H1 (cell line): Measurements from ENCODE around the gene NRIP3. TPM values are rescaled to one million over a fixed set of nuclear protein-coding genes. Genes with fewer than 3 reads are reported as not detected.

Experiments
- CTCF ChIA-PET: fragments of 300-600 bp; sonication (Branson Sonifier 250); formaldehyde crosslinking; loops from one replicate; lab custom pipeline; 2021; ENCODE audit not compliant: partially characterized antibody; lab: Charles Lee
- POLR2A ChIA-PET: fragments of 300-600 bp; sonication (Branson Sonifier 250); formaldehyde crosslinking; loops from one replicate; lab custom pipeline; 2021; ENCODE audit warnings: inconsistent platforms; ENCODE audit not compliant: partially characterized antibody; lab: Charles Lee
- DNase-seq, 2 experiments: peaks; one replicate each; pipeline versions ENCODE4 v3.0.0 to v3.0.0-alpha.2; 2010 to 2022; ENCODE audit warnings: low spot score in 2 of 2, low read depth in 1 of 2, mixed read lengths in 1 of 2
- FAIRE-seq: peaks from 2 replicates; lab custom pipeline; 2011; peaks lifted over from hg19 to GRCh38; lab: Jason Lieb, UNC
- H2AFZ ChIP-seq: 2 replicates; pipeline ENCODE4 v1.8.1; 2012; ENCODE audit warnings: low read length, inconsistent platforms
- H2AK5ac ChIP-seq: 2 replicates; pipeline ENCODE4 v1.6.1; 2013; ENCODE audit warnings: low read depth, low read length
- H2BK120ac ChIP-seq: replicated peaks from 2 replicates; pipeline ENCODE3; 2013; ENCODE audit warnings: low read depth, low read length, inconsistent platforms
- H2BK12ac ChIP-seq: 2 replicates; pipeline ENCODE4 v1.6.1; 2013; ENCODE audit warnings: low read depth, low read length
- H2BK15ac ChIP-seq: 2 replicates; pipeline ENCODE4 v1.6.1; 2013; ENCODE audit warnings: low read length
- H2BK20ac ChIP-seq: 2 replicates; pipeline ENCODE4 v1.6.1; 2013; ENCODE audit warnings: low read length
- H2BK5ac ChIP-seq: 2 replicates; pipeline ENCODE4 v1.6.1; 2013; ENCODE audit warnings: low read depth, low read length
- H3K14ac ChIP-seq: 2 replicates; pipeline ENCODE4 v1.6.1; 2013; ENCODE audit warnings: inconsistent platforms; ENCODE audit not compliant: insufficient read length
- H3K18ac ChIP-seq: 2 replicates; pipeline ENCODE4 v1.6.1; 2013; ENCODE audit warnings: low read length; ENCODE audit errors: extremely low read depth
- H3K23ac ChIP-seq: 2 replicates; pipeline ENCODE4 v1.6.1; 2013; ENCODE audit warnings: inconsistent platforms; ENCODE audit not compliant: insufficient read length
- H3K23me2 ChIP-seq: 2 replicates; pipeline ENCODE4 v1.6.1; 2013; ENCODE audit warnings: low read depth, low read length
- H3K27ac ChIP-seq: 2 replicates; pipeline ENCODE4 v1.6.1; 2011; ENCODE audit warnings: low read depth, low read length, inconsistent platforms
- H3K27me3 ChIP-seq, 4 experiments: replicated peaks in 1 of 4; 1 replicate in 1 of 4; 2 replicates in 3 of 4; pipeline versions ENCODE4 v1.6.1 to v1.8.1; 2011 to 2013; ENCODE audit warnings: low read length in 3 of 4, mild to moderate bottlenecking in 3 of 4, inconsistent platforms in 2 of 4, mixed read lengths in 2 of 4, moderate library complexity in 1 of 4; ENCODE audit not compliant: control insufficient read depth in 3 of 4, insufficient read depth in 3 of 4; ENCODE audit errors: extremely low read depth in 1 of 4
- H3K36me3 ChIP-seq, 4 experiments: 2 replicates each; pipeline versions ENCODE4 v1.6.1 to v1.8.1; 2011 to 2013; ENCODE audit warnings: mild to moderate bottlenecking in 4 of 4, low read length in 3 of 4, moderate library complexity in 2 of 4, control low read depth in 1 of 4, inconsistent platforms in 1 of 4; ENCODE audit not compliant: insufficient read depth in 4 of 4, control insufficient read depth in 2 of 4
- H3K4ac ChIP-seq: replicated peaks from 2 replicates; pipeline ENCODE3; 2013; ENCODE audit warnings: low read length, low read depth, mixed read lengths, inconsistent platforms; ENCODE audit not compliant: insufficient read length
- H3K4me1 ChIP-seq, 4 experiments: replicated peaks in 1 of 4; 1 replicate in 1 of 4; 2 replicates in 3 of 4; pipeline versions ENCODE4 v1.6.1 to v1.8.1; 2011 to 2013; ENCODE audit warnings: low read length in 3 of 4, inconsistent platforms in 2 of 4, mixed read lengths in 1 of 4; ENCODE audit not compliant: insufficient read depth in 4 of 4, control insufficient read depth in 3 of 4
- H3K4me2 ChIP-seq, 2 experiments: 2 replicates each; pipeline versions ENCODE4 v1.6.1 to v1.8.1; 2011 to 2013; ENCODE audit warnings: low read depth in 2 of 2, low read length in 2 of 2, control low read depth in 1 of 2, inconsistent platforms in 1 of 2, mild to moderate bottlenecking in 1 of 2; ENCODE audit not compliant: insufficient read depth in 1 of 2
- H3K4me3 ChIP-seq, 4 experiments: fragments of 200-600, 300-600 bp in 1 of 4; sonication (generic), shearing (Covaris generic), sonication (Bioruptor Twin) in 1 of 4; 2 replicates each; pipeline versions ENCODE4 v1.5.1 to v1.8.1; 2011 to 2016; ENCODE audit warnings: low read length in 4 of 4, low read depth in 3 of 4, control low read depth in 2 of 4, inconsistent platforms in 2 of 4, mild to moderate bottlenecking in 2 of 4, mixed read lengths in 1 of 4, moderate library complexity in 1 of 4; ENCODE audit not compliant: insufficient read depth in 2 of 4; ENCODE audit errors: extremely low read depth in 1 of 4
- H3K56ac ChIP-seq: replicated peaks from 2 replicates; pipeline ENCODE3; 2013; ENCODE audit warnings: low read depth, mild to moderate bottlenecking, mixed read lengths, low read length, inconsistent platforms; ENCODE audit not compliant: insufficient read length
- H3K79me1 ChIP-seq: 2 replicates; pipeline ENCODE4 v1.6.1; 2013; ENCODE audit warnings: low read depth, low read length, control low read depth
- H3K79me2 ChIP-seq, 2 experiments: 2 replicates each; pipeline versions ENCODE4 v1.6.1 to v1.8.1; 2012 to 2013; ENCODE audit warnings: low read length in 2 of 2, mild to moderate bottlenecking in 2 of 2, inconsistent platforms in 1 of 2; ENCODE audit not compliant: insufficient read depth in 2 of 2, control insufficient read depth in 1 of 2
- H3K9ac ChIP-seq, 4 experiments: replicated peaks in 1 of 4; 1 replicate in 1 of 4; 2 replicates in 3 of 4; pipeline versions ENCODE4 v1.6.1 to v1.8.1; 2011 to 2013; ENCODE audit warnings: low read depth in 3 of 4, low read length in 3 of 4, control low read depth in 2 of 4, mild to moderate bottlenecking in 2 of 4, moderate library complexity in 2 of 4, inconsistent platforms in 1 of 4; ENCODE audit errors: extremely low read depth in 1 of 4
- H3K9me3 ChIP-seq, 2 experiments: 2 replicates each; pipeline versions ENCODE4 v1.6.1 to v1.8.1; 2012 to 2013; ENCODE audit warnings: mild to moderate bottlenecking in 2 of 2, moderate library complexity in 2 of 2, control low read depth in 1 of 2, inconsistent platforms in 1 of 2, low read depth in 1 of 2, low read length in 1 of 2, mixed read lengths in 1 of 2; ENCODE audit not compliant: insufficient read depth in 2 of 2
- H4K20me1 ChIP-seq, 2 experiments: replicated peaks in 1 of 2; 2 replicates each; pipeline versions ENCODE3 to v1.8.1; 2011 to 2013; ENCODE audit warnings: inconsistent platforms in 2 of 2, low read length in 2 of 2, mild to moderate bottlenecking in 1 of 2; ENCODE audit not compliant: insufficient read depth in 2 of 2, control insufficient read depth in 1 of 2
- H4K5ac ChIP-seq: 2 replicates; pipeline ENCODE4 v1.6.1; 2013; ENCODE audit warnings: low read length, low read depth, mixed read lengths, inconsistent platforms; ENCODE audit not compliant: insufficient read length
- H4K8ac ChIP-seq: 2 replicates; pipeline ENCODE4 v1.8.0; 2013; ENCODE audit warnings: mild to moderate bottlenecking, moderate library complexity, low read length, inconsistent platforms; ENCODE audit not compliant: insufficient read depth; ENCODE audit errors: extremely low read depth
- H4K91ac ChIP-seq: replicated peaks from 2 replicates; pipeline ENCODE3; 2013; ENCODE audit warnings: low read length, mixed read lengths, inconsistent platforms; ENCODE audit not compliant: insufficient read length
- CBX8 ChIP-seq: fragments of 300-800, 300-1000 bp; sonication (generic); IDR thresholded peaks from 2 replicates; pipeline ENCODE4 v1.7.1; 2016; ENCODE audit warnings: low read depth, low read length, borderline replicate concordance
- CTBP2 ChIP-seq: IDR thresholded peaks from 2 replicates; pipeline ENCODE4 v1.7.0; 2011; ENCODE audit warnings: borderline replicate concordance, mild to moderate bottlenecking, moderate library complexity, mixed read lengths, low read length; ENCODE audit not compliant: insufficient read depth, insufficient read length
- HDAC6 ChIP-seq: IDR thresholded peaks from one replicate; pipeline ENCODE4 v1.7.1; 2012; ENCODE audit warnings: low read depth, mild to moderate bottlenecking, inconsistent platforms, low read length, moderate library complexity
- RBBP5 ChIP-seq: IDR thresholded peaks from 2 replicates; pipeline ENCODE4 v1.7.1; 2012; ENCODE audit warnings: low read depth, mild to moderate bottlenecking, inconsistent platforms, low read length, moderate library complexity, borderline replicate concordance
- SP4 ChIP-seq: IDR thresholded peaks from 2 replicates; pipeline ENCODE4 v1.6.1; 2012; ENCODE audit warnings: low read length, inconsistent platforms
- TBP ChIP-seq: IDR thresholded peaks from 2 replicates; pipeline ENCODE4 v1.6.1; 2011; ENCODE audit warnings: low read depth, low read length, improper control_type of control experiment
- WGBS, 2 experiments: shearing (Covaris generic) in 1 of 2; methylation state at CpG; one replicate each; pipeline versions ENCODE4 v1.1.6 to v1.1.7; 2013 to 2015; ENCODE audit warnings: low lambda C conversion rate in 2 of 2, mixed read lengths in 2 of 2, inconsistent platforms in 1 of 2, low coverage in 1 of 2, missing lambda C conversion rate in 1 of 2; ENCODE audit not compliant: insufficient replicate concordance in 2 of 2, insufficient coverage in 1 of 2, insufficient read length in 1 of 2; ENCODE audit errors: extremely low coverage in 1 of 2, missing lambda C conversion rate in 1 of 2; 5-methylcytosine and 5-hydroxymethylcytosine counted together
- polyA plus RNA-seq, 7 experiments: library from polyadenylated mRNA; depleted of rRNA in 3 of 7; stranded (reverse) in 5 of 7; unstranded in 2 of 7; fragments of >200 nt in 5 of 7; fragments of 200-250 nt in 2 of 7; gene quantifications; 1 replicate in 5 of 7; 2 replicates in 1 of 7; 4 replicates in 1 of 7; pipeline versions ENCODE4 v1.2.1 to v1.2.3, GENCODE V29; 2011 to 2013; ENCODE audit warnings: missing spikeins in 2 of 7, mixed read lengths in 2 of 7
- total RNA-seq: library from RNA; stranded (reverse); fragmentation: NEBNext Ultra II Directional; extraction: Animal tissue kit (Norgen Biotek cat#: 25700); gene quantifications from 2 replicates; pipeline ENCODE4 v1.2.1, GENCODE V29; 2021
- TF ChIP-seq, protein P1 (sequence below): IDR thresholded peaks from 2 replicates; pipeline ENCODE4 v1.6.1; 2012; ENCODE audit warnings: low read length, inconsistent platforms

NRIP3 gene
- total and polyA plus RNA-seq, 2 of the 8 experiments (the other 6 are each of a cell fraction or from before 2014, with no cell fraction given), result 3.9 to 7.1 TPM

DNA sequence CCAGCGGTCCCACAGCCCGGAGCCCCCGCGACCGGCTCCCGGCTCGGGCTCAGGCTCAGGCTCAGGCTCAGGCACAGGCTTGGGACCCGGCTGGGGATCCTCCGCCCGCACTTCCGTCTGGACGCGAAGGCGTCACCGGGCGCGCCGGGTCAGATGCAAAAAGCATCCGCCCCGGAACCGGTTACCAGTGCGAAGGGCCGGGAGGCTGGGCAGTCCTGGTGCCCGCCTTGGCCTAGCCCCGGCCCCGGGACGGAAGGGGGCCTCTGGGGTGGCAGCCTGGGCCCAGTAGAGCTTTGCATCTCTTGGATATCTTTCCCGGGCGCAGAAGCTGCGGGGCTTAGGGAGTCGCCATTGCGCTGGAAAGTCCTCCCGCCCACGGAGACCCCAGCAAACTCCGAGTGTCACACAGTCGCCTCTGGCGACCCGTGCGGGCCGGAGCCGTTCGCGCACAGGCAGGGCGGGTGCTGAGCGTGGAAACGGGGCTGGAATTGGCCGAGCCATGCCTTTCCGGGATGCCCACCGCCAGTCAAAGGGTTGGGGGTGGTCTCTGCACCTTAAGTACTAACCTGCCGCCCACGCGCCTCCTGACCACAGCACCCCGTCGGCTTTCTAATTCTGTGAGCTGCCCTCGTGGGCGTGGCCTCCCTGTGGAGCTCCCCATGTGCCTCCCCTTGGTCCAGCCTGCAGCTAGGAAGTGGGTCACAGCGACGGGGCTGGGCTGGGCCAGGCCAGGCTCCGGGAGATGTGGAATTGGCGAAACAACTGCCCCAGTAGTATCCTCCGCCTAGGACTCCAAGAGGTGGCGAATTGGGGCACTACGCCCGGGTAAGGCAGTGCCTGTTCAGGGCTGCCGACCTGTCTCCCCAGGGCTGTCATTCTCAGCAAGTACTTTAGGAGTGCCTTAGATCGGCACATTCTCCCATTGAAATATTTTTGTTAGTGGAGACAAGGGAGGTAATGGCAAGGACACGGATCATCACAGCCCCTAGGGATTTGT lies 39.2 kb downstream of the NRIP3 start, which contains the start of gene TMEM9B:
Gene TMEM9B (minus strand): TSS at position 119 of the 997 bp plus-strand sequence. CDS start 129 bp downstream, outside the sequence.
- WGBS, 2 experiments, result 1% methylated on average over 63 of the region's 67 CpGs; no CpG with 5 or more reads in 1 of the 2 experiments
- Histone ChIP-seq H4K8ac (peak within 1 kb of the TSS; percentile 95), H3K23ac (no peak within 1 kb of the TSS), H2AK5ac (no peak within 1 kb of the TSS), H3K56ac (peak within 1 kb of the TSS; percentile 78), H2BK120ac (no peak within 1 kb of the TSS), H2BK15ac (no peak within 1 kb of the TSS), H3K4me2 (peak within 1 kb of the TSS; percentile 62 to 90), H3K4me3 (peak within 1 kb of the TSS; percentile 64 to 86 (median 68)), H4K20me1 (no peaks in the 10 kb centered on the region), H2BK12ac (no peak within 1 kb of the TSS), H4K91ac (peak within 1 kb of the TSS; percentile 32), H3K18ac (peak within 1 kb of the TSS; percentile 76), H2BK20ac (no peak within 1 kb of the TSS), H3K14ac (no peak within 1 kb of the TSS), H2AFZ (peak within 1 kb of the TSS; percentile 22; the same call in 1 of the 2 replicates), H2BK5ac (peak within 1 kb of the TSS; percentile 58; the same call in 1 of the 2 replicates), H3K4ac (peak within 1 kb of the TSS; percentile 82), H3K4me1 (peaks cover 0 to 4% (median 2%) of the 10 kb centered on the region in 4 experiments; a peak in 3 of 7 replicates), H3K27ac (peak within 1 kb of the TSS; percentile 53; the same call in 1 of the 2 replicates), H3K9ac (peak within 1 kb of the TSS; percentile 46 to 63 (median 62); a peak in 6 of 7 replicates), H3K9me3 (no peaks in the 10 kb centered on the region), H3K27me3 (no peaks in the 10 kb centered on the region), H3K23me2 (peaks cover 12% of the 10 kb centered on the region), H3K79me1 (peaks cover 3% of the 10 kb centered on the region; the same call in 1 of the 2 replicates), H4K5ac (peak within 1 kb of the TSS; percentile 83), H3K36me3 (no peaks in the 10 kb centered on the region), H3K79me2 (peaks cover 0 to 3% of the 10 kb centered on the region in 2 experiments; a peak in 1 of 4 replicates)
- DNase-seq (peak; percentile 56 to 92), FAIRE-seq (no peak)
- CTCF ChIA-PET, result interaction anchor here (0.6 to 2.3 kb wide), 4 partner anchors 16 to 49 kb away, joined by 3 to 11 read pairs (median 3); partner anchors contain the start of gene C11orf16
- POLR2A ChIA-PET, result interaction anchor here (0.7 to 1.5 kb wide), 12 partner anchors 9 to 496 kb away, joined by 3 to 8 read pairs (median 3); partner anchors contain the start of genes AKIP1 and ZNF143
- TF ChIP-seq HDAC6 (no peak), SP4 (0 out of 2 replicates have a peak, but pooled peaks have one; percentile 80), CBX8 (no peak), RBBP5 (peak; percentile 53; the same call in 1 of the 2 replicates), CTBP2 (peak; percentile 35), TBP (peak; percentile 55)
- TF ChIP-seq, protein P1, sequence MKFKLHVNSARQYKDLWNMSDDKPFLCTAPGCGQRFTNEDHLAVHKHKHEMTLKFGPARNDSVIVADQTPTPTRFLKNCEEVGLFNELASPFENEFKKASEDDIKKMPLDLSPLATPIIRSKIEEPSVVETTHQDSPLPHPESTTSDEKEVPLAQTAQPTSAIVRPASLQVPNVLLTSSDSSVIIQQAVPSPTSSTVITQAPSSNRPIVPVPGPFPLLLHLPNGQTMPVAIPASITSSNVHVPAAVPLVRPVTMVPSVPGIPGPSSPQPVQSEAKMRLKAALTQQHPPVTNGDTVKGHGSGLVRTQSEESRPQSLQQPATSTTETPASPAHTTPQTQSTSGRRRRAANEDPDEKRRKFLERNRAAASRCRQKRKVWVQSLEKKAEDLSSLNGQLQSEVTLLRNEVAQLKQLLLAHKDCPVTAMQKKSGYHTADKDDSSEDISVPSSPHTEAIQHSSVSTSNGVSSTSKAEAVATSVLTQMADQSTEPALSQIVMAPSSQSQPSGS, result 0 out of 2 replicates have a peak, but pooled peaks have one; percentile 44
